GM12878 (cell line): Measurements from ENCODE around the gene GLA.

ENCODE experiments used
- BHLHE40 ChIP-seq, 2 experiments: fragments of 450-650 bp in 1 of 2; IDR thresholded peaks; 2 replicates each; pipeline ENCODE4 v1.6.1; 2011 to 2017; ENCODE audit warnings: low read depth in 2 of 2, borderline replicate concordance in 1 of 2, improper control_type of control experiment in 1 of 2, low read length in 1 of 2, mild to moderate bottlenecking in 1 of 2
- FOXM1 ChIP-seq: IDR thresholded peaks from 2 replicates; pipeline ENCODE4 v1.6.1; 2012; ENCODE audit warnings: low read depth, mild to moderate bottlenecking, inconsistent platforms, low read length, moderate library complexity
- HDGF ChIP-seq: fragments of 450-650 bp; IDR thresholded peaks from 2 replicates; pipeline ENCODE4 v1.6.1; 2016; ENCODE audit warnings: antibody characterized with exemption
- PAX8 ChIP-seq: fragments of 450-650 bp; IDR thresholded peaks from 2 replicates; pipeline ENCODE4 v1.6.1; 2017; ENCODE audit warnings: mild to moderate bottlenecking, moderate library complexity
- POLR2A ChIP-seq: IDR thresholded peaks from 2 replicates; pipeline ENCODE4 v1.6.1; 2011; ENCODE audit warnings: low read depth, mild to moderate bottlenecking, low read length
- TBL1XR1 ChIP-seq: IDR thresholded peaks from 2 replicates; pipeline ENCODE4 v1.6.1; 2012; ENCODE audit warnings: low read depth, low read length, improper control_type of control experiment
- ZNF217 ChIP-seq: fragments of 450-650 bp; IDR thresholded peaks from 2 replicates; pipeline ENCODE4 v1.6.1; 2017; ENCODE audit warnings: antibody characterized with exemption, mild to moderate bottlenecking
- TF ChIP-seq, protein P1 (sequence below): fragments of 450-650 bp; conservative IDR thresholded peaks from 2 replicates; pipeline ENCODE4 v1.6.1; 2017; ENCODE audit warnings: mild to moderate bottlenecking, moderate library complexity
- TF ChIP-seq, protein P2 (sequence below): IDR thresholded peaks from 2 replicates; pipeline ENCODE4 v1.6.1; 2011; ENCODE audit warnings: borderline replicate concordance, low read depth, mild to moderate bottlenecking, moderate library complexity, mixed read lengths, low read length; ENCODE audit not compliant: insufficient read depth; ENCODE audit errors: extremely low read length
- TF ChIP-seq, protein P3 (sequence below), 3 experiments: IDR thresholded peaks in 2 of 3; conservative IDR thresholded peaks in 1 of 3; 2 replicates each; pipeline ENCODE4 v1.5.1; 2011; ENCODE audit warnings: low read depth in 3 of 3, low read length in 3 of 3, mild to moderate bottlenecking in 3 of 3, control low read depth in 2 of 3, moderate library complexity in 2 of 3, inconsistent platforms in 1 of 3, mixed read lengths in 1 of 3; ENCODE audit not compliant: control insufficient read depth in 2 of 3, insufficient read depth in 1 of 3; ENCODE audit errors: extremely low read depth in 1 of 3

DNA sequence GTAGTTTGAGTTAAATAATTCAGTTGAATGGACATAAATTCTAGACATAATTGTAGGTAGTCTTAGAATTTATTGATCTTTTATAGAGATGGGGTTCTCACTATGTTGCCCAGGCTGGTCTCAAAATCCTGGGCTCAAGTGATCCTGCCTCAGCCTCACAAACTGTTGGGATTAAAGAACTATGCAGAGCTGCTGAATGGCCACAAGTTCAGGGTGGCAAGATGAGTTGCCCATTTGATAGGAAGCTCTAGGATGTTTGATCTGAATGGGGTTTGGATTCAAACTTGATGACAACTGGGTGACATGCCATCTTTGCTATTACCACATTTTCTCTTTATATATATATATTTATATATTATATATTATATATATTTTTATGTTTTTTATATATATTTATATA, 13.4 kb downstream of the GLA start:
- TF ChIP-seq, protein P1, sequence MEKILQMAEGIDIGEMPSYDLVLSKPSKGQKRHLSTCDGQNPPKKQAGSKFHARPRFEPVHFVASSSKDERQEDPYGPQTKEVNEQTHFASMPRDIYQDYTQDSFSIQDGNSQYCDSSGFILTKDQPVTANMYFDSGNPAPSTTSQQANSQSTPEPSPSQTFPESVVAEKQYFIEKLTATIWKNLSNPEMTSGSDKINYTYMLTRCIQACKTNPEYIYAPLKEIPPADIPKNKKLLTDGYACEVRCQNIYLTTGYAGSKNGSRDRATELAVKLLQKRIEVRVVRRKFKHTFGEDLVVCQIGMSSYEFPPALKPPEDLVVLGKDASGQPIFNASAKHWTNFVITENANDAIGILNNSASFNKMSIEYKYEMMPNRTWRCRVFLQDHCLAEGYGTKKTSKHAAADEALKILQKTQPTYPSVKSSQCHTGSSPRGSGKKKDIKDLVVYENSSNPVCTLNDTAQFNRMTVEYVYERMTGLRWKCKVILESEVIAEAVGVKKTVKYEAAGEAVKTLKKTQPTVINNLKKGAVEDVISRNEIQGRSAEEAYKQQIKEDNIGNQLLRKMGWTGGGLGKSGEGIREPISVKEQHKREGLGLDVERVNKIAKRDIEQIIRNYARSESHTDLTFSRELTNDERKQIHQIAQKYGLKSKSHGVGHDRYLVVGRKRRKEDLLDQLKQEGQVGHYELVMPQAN: no peak
- TF ChIP-seq, protein P2, sequence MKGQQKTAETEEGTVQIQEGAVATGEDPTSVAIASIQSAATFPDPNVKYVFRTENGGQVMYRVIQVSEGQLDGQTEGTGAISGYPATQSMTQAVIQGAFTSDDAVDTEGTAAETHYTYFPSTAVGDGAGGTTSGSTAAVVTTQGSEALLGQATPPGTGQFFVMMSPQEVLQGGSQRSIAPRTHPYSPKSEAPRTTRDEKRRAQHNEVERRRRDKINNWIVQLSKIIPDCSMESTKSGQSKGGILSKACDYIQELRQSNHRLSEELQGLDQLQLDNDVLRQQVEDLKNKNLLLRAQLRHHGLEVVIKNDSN: no peak
- TF ChIP-seq FOXM1 (no peak), ZNF217 (no peak), POLR2A (no peak), BHLHE40 (IDR thresholded peaks at IDR 0.05; ENCODE audit: borderline replicate concordance in 1 of 2, low read depth in 2 of 2, low read length in 1 of 2) (no peak), PAX8 (no peak), TBL1XR1 (no peak), HDGF (no peak)
- TF ChIP-seq, protein P3, sequence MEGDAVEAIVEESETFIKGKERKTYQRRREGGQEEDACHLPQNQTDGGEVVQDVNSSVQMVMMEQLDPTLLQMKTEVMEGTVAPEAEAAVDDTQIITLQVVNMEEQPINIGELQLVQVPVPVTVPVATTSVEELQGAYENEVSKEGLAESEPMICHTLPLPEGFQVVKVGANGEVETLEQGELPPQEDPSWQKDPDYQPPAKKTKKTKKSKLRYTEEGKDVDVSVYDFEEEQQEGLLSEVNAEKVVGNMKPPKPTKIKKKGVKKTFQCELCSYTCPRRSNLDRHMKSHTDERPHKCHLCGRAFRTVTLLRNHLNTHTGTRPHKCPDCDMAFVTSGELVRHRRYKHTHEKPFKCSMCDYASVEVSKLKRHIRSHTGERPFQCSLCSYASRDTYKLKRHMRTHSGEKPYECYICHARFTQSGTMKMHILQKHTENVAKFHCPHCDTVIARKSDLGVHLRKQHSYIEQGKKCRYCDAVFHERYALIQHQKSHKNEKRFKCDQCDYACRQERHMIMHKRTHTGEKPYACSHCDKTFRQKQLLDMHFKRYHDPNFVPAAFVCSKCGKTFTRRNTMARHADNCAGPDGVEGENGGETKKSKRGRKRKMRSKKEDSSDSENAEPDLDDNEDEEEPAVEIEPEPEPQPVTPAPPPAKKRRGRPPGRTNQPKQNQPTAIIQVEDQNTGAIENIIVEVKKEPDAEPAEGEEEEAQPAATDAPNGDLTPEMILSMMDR (IDR thresholded peaks at IDR 0.05 in 2 of 3, conservative IDR thresholded peaks at IDR 0.05 in 1 of 3; ENCODE audit: control insufficient read depth in 2 of 3, extremely low read depth in 1 of 3, insufficient read depth in 1 of 3, low read depth in 3 of 3, low read length in 3 of 3): no peak
